HG02938 (cell line): ENCODE results near the gene MIEN1.
A peak's percentile ranks its signal among the peaks of the same experiment; 100 is the strongest.
"Not testable (repeated sequence)": the region's sequence is repeated elsewhere in the genome, so short reads cannot be mapped to it uniquely, and the experiment has no call there.

Experiments used
- ATAC-seq: cut with Tn5 transposase; IDR thresholded peaks from one replicate; pipeline ENCODE4 v1.9.1; 2021; ENCODE audit warnings: mild to moderate bottlenecking, moderate library complexity; ENCODE audit not compliant: unreplicated experiment

The MIEN1 gene

GRCh38 chr17:39756380-39757079, 26.2 kb upstream of the MIEN1 start:
- ATAC-seq, result no peak

GRCh38 chr17:39755554-39756379, 25.4 kb upstream of the MIEN1 start:
- ATAC-seq, result no peak

GRCh38 chr17:39754958-39755553, 24.7 kb upstream of the MIEN1 start:
- ATAC-seq, result no peak

GRCh38 chr17:39754161-39754957, 24.0 kb upstream of the MIEN1 start:
- ATAC-seq, result peak; percentile 58

- peak; percentile 14 for ATAC-seq
Observed at GRCh38 chr17:39753514-39754160, 23.3 kb upstream of the MIEN1 start.

GRCh38 chr17:39752241-39752881, 22.0 kb upstream of the MIEN1 start:
- no peak for ATAC-seq

DNA sequence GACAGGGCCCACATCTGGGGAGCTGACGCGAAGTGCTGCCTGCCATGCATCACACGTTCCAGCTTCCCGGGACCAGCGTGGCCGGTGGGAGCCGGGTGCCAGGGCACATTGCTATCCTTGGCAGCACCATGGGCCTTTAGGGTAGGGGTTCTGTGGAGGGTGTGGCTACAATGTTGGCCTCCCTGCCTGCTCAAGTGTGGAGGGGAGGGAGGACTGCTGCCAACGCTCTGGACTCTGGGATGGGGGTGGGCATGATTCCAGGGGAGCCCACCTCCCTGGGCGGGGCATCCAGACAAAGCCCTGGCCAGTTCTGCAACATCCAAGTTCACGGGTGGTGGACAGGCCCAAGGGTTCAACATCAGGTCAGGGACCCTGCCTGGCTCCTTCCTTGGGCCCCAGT, 21.3 kb upstream of the MIEN1 start:
- no peak for ATAC-seq

DNA sequence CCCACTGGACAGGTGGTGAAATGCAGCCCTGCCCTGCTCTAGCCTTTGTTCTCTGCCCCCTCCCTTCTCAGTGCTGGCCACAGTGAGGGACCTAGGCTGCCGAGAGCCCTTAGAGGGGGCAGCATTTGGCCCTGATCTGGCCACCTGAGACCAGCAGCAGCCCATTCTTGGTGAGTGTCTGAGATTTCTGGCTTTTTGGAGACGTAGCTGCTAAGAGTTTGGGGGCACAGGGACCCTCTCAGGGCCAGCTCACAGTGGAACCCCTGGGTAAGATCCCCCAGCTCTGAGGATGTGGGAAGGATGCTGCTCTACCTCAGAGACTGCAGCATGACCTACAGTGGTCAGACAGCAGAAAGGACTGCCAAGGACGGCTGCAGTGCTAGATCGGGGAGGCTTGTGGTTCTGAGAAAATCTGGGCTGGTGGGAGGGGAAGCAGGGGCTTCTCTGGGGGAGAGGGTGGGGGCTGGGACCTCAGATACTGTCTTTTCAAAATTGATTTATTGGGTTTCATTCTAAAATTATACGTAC, 20.7 kb upstream of the MIEN1 start:
- ATAC-seq, result no peak

DNA sequence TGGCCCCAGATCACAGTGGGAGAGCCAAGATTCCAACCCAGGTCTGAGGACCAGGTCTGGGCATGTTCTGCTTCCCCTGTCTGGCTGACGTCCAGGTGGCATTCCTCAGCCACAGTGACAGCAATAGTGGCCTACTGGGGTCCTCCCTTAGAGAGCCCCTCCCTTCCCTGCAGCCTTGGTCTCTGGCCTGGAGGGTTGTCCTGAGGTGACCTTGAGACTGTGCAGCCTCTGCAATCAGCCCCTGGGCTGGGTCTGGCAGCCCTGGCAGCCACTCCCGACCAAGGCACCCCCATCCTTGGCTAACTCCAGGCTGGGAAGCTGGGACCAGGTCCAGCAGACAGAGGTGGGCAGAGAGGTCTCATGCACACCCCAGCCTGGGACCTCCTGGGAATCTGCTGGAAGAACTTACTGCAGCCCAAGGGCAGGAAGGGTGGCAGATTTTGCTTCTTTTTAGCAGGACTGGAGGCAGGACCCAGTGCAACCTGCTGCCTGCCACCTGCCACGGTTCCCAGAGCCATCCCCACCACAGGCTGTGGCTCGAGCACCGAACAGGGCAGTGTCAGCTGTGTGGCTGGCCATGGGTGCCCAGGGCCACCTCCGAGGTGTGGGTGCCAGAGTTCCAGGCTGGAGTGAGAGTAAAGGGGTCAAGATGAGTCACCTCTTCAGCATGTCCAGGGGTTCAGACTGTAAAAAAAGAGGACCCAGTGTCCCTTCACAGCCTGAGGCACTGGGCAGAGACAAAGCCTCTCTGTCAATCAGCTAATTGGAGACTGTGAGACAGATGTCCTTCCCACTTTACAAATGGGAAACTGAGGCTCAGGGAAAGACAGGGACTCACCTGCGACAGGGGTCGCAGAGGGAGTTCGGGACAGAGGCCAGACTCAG, 20.0 kb upstream of the MIEN1 start:
- ATAC-seq, result no peak

DNA sequence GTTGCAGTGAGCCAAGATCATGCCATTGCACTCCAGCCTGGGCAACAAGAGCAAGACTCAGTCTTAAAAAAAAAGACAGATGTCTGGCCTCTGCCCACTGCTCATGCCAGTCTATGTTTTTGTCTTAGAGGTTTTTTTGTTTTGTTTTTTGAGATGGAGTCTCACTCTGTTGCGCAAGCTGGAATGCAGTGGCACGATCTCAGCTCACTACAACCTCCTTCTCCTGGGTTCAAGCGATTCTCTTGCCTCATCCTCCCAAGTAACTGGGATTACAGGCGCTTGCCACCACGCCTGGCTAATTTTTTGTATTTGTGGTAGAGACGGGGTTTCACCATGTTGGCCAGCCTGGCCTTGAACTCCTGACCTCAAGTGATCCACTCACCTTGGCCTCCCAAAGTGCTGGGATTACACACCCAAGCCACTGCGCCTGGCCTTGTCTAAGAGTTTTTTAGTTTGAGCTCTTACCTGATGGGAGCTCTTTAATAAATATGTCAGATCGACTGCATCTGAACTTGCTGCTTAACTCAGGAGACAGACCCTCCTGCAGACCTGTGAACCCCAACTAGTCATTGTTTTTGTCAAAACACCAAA, 18.2 kb upstream of the MIEN1 start:
- ATAC-seq, result not testable (repeated sequence)

GRCh38 chr17:39747745-39748144, 17.4 kb upstream of the MIEN1 start:
- no peak for ATAC-seq

- no peak for ATAC-seq
Observed at GRCh38 chr17:39746145-39746461, 15.8 kb upstream of the MIEN1 start.

GRCh38 chr17:39745335-39746144, 15.2 kb upstream of the MIEN1 start:
- no peak for ATAC-seq

DNA sequence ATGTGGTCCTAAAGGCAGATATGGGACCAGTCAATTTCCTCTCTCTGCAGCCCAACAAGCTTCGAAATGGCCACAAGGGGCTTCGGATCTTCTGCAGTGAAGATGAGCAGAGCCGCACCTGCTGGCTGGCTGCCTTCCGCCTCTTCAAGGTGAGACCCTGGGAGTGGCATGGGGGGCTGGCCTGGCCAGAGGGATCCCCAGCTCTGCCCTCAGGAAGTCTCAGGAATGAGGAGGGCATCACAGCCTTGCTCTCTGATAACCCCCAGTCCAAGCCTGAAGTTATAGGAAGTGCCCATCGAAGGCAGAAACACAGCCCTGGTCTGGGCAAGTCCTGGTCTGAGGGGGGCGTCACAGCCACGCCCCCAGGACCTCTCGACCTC, 14.5 kb upstream of the MIEN1 start:
- ATAC-seq, result no peak

DNA sequence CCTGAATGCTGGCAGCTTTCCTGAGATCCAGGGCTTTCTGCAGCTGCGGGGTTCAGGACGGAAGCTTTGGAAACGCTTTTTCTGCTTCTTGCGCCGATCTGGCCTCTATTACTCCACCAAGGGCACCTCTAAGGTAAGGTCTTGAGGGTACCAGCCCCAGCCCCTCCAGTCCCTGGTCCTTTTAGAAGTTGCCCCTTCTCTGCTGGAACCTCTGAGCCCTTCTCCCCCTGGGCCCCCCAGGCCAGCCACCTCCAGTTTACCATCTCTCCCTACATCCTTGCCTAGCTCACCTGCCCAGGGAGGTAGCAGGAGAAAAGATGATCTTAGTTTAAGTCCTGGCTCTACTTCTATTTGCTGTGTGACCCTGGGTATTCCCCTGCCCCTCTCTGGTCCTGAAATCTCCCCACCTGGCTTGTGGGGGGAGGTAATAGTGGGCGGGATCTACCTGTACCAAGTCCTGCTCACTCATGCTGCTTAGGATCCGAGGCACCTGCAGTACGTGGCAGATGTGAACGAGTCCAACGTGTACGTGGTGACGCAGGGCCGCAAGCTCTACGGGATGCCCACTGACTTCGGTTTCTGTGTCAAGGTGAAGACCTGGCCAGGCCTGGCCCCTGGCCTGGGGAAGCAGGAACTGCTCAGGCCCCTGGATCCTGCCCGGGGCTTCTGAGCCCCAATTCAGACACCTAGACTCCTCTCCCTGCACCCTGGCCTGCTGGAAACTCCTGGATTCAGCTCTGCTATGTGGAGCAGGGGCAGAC, 13.9 kb upstream of the MIEN1 start:
- no peak for ATAC-seq

DNA sequence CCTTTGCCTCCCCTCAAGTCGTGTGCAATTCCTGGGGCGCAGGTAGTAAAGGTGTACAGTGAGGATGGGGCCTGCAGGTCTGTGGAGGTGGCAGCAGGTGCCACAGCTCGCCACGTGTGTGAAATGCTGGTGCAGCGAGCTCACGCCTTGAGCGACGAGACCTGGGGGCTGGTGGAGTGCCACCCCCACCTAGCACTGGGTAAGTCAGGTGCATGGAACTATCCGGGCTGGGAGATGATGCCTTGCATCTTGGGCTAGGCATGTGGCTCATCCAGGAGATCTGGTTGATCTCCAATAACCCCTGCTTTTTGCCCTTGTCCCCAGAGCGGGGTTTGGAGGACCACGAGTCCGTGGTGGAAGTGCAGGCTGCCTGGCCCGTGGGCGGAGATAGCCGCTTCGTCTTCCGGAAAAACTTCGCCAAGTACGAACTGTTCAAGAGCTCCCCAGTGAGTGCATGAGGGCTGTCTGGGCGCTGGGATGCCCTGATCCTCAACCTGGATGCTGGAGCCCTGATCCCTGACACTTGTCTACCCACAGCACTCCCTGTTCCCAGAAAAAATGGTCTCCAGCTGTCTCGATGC, 12.6 kb upstream of the MIEN1 start:
- no peak for ATAC-seq
